MM.1S (cell line): Measurements from ENCODE around the gene PSMD3.

ENCODE experiments used
- DNase-seq: peaks from one replicate; pipeline ENCODE4 v3.0.0-alpha.2; 2015
- H2AFZ ChIP-seq: fragments of 300-600 bp; sonication (generic); 2 replicates; pipeline ENCODE4 v1.6.0; 2016; ENCODE audit warnings: antibody characterized with exemption, low read length
- H3F3A ChIP-seq: fragments of 300-600 bp; sonication (generic); 2 replicates; pipeline ENCODE4 v1.6.1; 2016; ENCODE audit warnings: mild to moderate bottlenecking, antibody characterized with exemption, low read length, moderate library complexity, mixed read lengths; ENCODE audit not compliant: insufficient read depth
- H3K27ac ChIP-seq: fragments of 300-600 bp; sonication (generic); 2 replicates; pipeline ENCODE4 v1.5.1; 2016; ENCODE audit warnings: mild to moderate bottlenecking, low read length
- H3K27me3 ChIP-seq: fragments of 300-600 bp; sonication (generic); replicated peaks from 2 replicates; pipeline ENCODE4 v1.6.0; 2016; ENCODE audit warnings: low read length; ENCODE audit not compliant: insufficient read depth
- H3K36me3 ChIP-seq: fragments of 300-600 bp; sonication (generic); replicated peaks from 2 replicates; pipeline ENCODE4 v1.6.1; 2016; ENCODE audit warnings: mild to moderate bottlenecking, low read length, mixed read lengths; ENCODE audit not compliant: insufficient read depth
- H3K4me1 ChIP-seq: fragments of 300-600 bp; sonication (generic); 2 replicates; pipeline ENCODE4 v1.6.1; 2016; ENCODE audit warnings: low read length, mixed read lengths
- H3K4me2 ChIP-seq: fragments of 300-600 bp; sonication (generic); 2 replicates; pipeline ENCODE4 v1.6.0; 2016; ENCODE audit warnings: low read depth, low read length
- H3K4me3 ChIP-seq: fragments of 300-600 bp; sonication (generic); 2 replicates; pipeline ENCODE4 v1.5.1; 2016; ENCODE audit warnings: low read length, mixed read lengths
- H3K79me2 ChIP-seq: fragments of 300-600 bp; sonication (generic); 2 replicates; pipeline ENCODE4 v1.6.1; 2016; ENCODE audit warnings: mixed run types, low read length, mixed read lengths
- H3K9ac ChIP-seq: fragments of 300-600 bp; sonication (generic); 2 replicates; pipeline ENCODE4 v1.6.1; 2016; ENCODE audit warnings: low read length, mixed read lengths
- H3K9me2 ChIP-seq: fragments of 300-600 bp; sonication (generic); replicated peaks from 2 replicates; pipeline ENCODE4 v1.6.1; 2016; ENCODE audit warnings: mild to moderate bottlenecking, low read length, mixed read lengths; ENCODE audit not compliant: insufficient read depth
- H3K9me3 ChIP-seq: fragments of 300-600 bp; sonication (generic); replicated peaks from 2 replicates; pipeline ENCODE4 v1.6.1; 2016; ENCODE audit warnings: mild to moderate bottlenecking, low read length, mixed read lengths; ENCODE audit not compliant: insufficient read depth
- H4K20me1 ChIP-seq: fragments of 300-600 bp; sonication (generic); 2 replicates; pipeline ENCODE4 v1.6.1; 2016; ENCODE audit warnings: mild to moderate bottlenecking, low read length, moderate library complexity, mixed read lengths; ENCODE audit not compliant: insufficient read depth
- CTCF ChIP-seq: fragments of 300-600 bp; sonication (generic); IDR thresholded peaks from 2 replicates; pipeline ENCODE4 v1.5.1; 2016; ENCODE audit warnings: antibody characterized with exemption, low read length, mixed read lengths
- EZH2 ChIP-seq: fragments of 300-600 bp; sonication (generic); optimal IDR thresholded peaks from 2 replicates; pipeline ENCODE3; 2017; ENCODE audit warnings: low read depth, mild to moderate bottlenecking, antibody characterized with exemption, low read length, mixed read lengths
- EZH2phosphoT487 ChIP-seq: fragments of 300-600 bp; sonication (generic); IDR thresholded peaks from 2 replicates; pipeline ENCODE4 v1.6.1; 2018; ENCODE audit warnings: antibody characterized with exemption, low read length

PSMD3 gene

GRCh38 chr17:40035162-40035559 is 54.6 kb downstream of the PSMD3 start:
- Histone ChIP-seq H3K4me1 (no peaks in the 10 kb centered on the region), H4K20me1 (no peaks in the 10 kb centered on the region), H3K27me3 (no peaks in the 10 kb centered on the region), H3K9ac (no peak overlapping the region), H3K9me3 (no peaks in the 10 kb centered on the region), H3F3A (no peaks in the 10 kb centered on the region), H3K27ac (no peak overlapping the region), H3K36me3 (no peaks in the 10 kb centered on the region), H3K4me2 (no peak overlapping the region), H3K9me2 (no peaks in the 10 kb centered on the region), H2AFZ (no peak overlapping the region), H3K4me3 (no peak overlapping the region), H3K79me2 (no peaks in the 10 kb centered on the region)
- no peak for DNase-seq
- TF ChIP-seq EZH2phosphoT487 (no peak), CTCF (peak; percentile 58)

DNA sequence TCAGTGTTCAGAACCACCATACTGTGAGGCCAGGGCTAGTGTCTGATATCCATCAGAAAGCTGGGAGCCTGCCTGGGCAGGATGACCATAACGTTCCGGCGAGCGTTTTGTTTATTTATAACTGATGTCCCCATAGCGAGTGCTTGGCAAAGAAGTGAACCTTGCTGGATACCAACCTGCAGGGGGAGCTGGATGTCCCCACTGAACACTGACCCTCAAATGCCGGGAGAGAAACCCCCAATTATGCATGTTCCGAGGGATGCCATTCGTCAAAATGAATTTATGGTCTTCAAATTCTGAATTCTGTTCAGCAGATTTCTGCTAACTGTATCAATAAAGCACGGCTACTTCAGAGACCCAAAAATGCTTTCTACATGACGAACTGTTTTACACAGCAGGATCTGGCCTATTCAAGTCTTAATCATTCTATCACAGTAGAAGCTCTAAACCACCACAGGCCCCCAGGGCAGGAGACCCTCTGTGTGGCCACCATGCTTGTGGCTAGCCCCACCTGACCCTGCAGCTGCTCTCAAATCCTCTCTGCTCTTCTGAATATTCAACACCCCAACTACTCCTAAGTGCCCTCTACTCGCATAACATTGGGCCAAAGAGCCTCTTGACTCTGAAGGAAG is 58.4 kb downstream of the PSMD3 start:
- Histone ChIP-seq H3K27me3 (no peaks in the 10 kb centered on the region), H3K4me1 (no peaks in the 10 kb centered on the region), H3K4me3 (no peak overlapping the region), H3F3A (no peaks in the 10 kb centered on the region), H2AFZ (no peak overlapping the region), H3K9ac (no peak overlapping the region), H4K20me1 (no peaks in the 10 kb centered on the region), H3K9me2 (no peaks in the 10 kb centered on the region), H3K36me3 (no peaks in the 10 kb centered on the region), H3K4me2 (no peak overlapping the region), H3K27ac (no peak overlapping the region), H3K9me3 (no peaks in the 10 kb centered on the region), H3K79me2 (no peaks in the 10 kb centered on the region)
- TF ChIP-seq EZH2 (no peak), CTCF (peak; percentile 31)
- no peak for DNase-seq

DNA sequence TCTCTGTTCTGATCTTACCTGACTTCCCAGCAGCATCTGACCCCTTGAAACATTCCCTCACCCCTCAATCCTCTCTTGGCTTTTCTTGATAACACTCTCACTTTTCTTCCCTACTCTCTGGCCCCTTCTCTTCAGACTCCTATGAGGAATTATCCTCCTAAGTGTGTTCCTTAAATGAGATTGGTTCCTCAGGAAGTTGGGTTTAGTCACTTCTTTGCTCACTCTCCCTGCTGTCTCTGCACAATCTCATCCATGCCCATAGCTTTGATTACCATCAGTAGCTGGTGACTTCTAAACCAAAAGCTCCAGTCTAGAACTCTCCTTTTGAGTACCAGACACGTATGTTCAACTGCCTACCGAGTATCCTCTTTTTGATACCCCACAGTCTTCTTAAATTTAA is 60.6 kb downstream of the PSMD3 start:
- TF ChIP-seq CTCF: no peak
- TF ChIP-seq EZH2phosphoT487: no peak
- no peak for TF ChIP-seq EZH2
- H3F3A ChIP-seq: no peaks in the 10 kb centered on the region
- H4K20me1 ChIP-seq: no peaks in the 10 kb centered on the region
- H3K9ac ChIP-seq: no peak overlapping the region
- no peaks in the 10 kb centered on the region for H3K79me2 ChIP-seq
- no peaks in the 10 kb centered on the region for H3K9me3 ChIP-seq
- no peak overlapping the region for H3K4me2 ChIP-seq
- no peaks in the 10 kb centered on the region for H3K36me3 ChIP-seq
- no peaks in the 10 kb centered on the region for H3K9me2 ChIP-seq
- no peak for DNase-seq
- H3K4me3 ChIP-seq: no peak overlapping the region
- H3K27ac ChIP-seq: no peak overlapping the region
- H3K4me1 ChIP-seq: no peaks in the 10 kb centered on the region
- no peak overlapping the region for H2AFZ ChIP-seq
- H3K27me3 ChIP-seq: no peaks in the 10 kb centered on the region
